Measurements from ENCODE around the gene CBR1. TPM values are rescaled to one million over a fixed set of nuclear protein-coding genes. Genes with fewer than 3 reads are reported as not detected.
"Not testable (repeated sequence)": the region's sequence is repeated elsewhere in the genome, so short reads cannot be mapped to it uniquely, and the experiment has no call there.

The CBR1 gene
- total RNA-seq, 1 donor from 2014 or later = 44.2 TPM

DNA sequence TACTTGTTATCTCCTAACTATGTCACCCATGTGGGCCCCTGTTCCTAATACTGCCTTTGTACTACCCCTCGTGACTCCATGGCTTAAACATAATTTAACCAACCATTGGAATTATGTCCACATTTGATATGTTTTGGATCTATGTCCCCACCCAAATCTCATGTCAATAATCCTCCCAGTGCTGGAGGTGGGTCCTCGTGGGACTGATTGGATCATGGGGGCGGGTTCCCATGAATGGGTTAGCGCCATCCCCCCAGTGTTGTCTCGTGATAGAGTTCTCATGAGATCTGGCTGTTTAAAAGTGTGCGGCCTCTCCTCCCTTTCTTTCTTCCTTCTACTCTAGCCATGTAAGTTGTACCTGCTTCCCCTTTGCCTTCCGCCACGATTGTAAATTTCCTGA lies 9.8 kb downstream of the CBR1 start:
- DNase-seq (ENCODE audit: low spot score) = no peak

DNA sequence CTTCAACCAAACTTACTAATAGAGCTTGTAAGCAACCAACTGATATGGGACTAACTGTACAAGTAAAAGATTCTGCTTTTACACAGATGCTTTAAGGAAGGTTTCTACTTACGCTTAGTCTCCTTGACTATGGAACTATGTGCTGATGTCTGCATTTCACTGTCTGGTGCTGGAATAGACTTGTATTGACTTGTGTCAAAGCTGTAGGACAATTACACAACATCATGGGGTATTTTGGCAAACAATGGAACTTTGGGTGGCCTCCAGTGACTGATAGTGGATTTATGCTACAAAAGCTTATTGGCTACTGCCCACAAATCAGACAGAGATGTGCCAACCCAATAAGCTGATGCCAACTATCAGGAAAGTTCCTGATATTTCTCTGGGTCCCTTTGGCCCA lies 10.6 kb downstream of the CBR1 start:
- DNase-seq (ENCODE audit: low spot score) = no peak

DNA sequence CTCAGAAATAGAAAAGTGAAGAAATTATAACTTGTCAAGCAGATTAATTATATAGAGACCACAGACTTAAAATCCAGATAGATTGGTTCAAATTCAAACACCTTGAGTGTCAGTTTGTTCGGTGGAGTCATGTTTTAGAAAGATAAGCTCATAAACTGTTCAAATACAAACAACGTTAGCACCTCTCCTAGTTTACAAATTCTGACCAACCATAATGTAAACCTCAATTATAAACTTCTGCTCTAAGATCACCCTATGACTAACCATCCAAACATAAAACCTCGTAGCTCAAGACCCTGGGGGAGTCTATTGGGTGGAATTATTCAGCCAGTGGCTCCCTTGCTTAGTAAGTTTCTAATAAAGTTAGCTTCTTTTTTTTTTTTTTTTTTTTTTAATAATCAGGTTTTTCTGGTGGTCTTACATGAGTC lies 12.4 kb downstream of the CBR1 start:
- no peak for DNase-seq (ENCODE audit: low spot score)

DNA sequence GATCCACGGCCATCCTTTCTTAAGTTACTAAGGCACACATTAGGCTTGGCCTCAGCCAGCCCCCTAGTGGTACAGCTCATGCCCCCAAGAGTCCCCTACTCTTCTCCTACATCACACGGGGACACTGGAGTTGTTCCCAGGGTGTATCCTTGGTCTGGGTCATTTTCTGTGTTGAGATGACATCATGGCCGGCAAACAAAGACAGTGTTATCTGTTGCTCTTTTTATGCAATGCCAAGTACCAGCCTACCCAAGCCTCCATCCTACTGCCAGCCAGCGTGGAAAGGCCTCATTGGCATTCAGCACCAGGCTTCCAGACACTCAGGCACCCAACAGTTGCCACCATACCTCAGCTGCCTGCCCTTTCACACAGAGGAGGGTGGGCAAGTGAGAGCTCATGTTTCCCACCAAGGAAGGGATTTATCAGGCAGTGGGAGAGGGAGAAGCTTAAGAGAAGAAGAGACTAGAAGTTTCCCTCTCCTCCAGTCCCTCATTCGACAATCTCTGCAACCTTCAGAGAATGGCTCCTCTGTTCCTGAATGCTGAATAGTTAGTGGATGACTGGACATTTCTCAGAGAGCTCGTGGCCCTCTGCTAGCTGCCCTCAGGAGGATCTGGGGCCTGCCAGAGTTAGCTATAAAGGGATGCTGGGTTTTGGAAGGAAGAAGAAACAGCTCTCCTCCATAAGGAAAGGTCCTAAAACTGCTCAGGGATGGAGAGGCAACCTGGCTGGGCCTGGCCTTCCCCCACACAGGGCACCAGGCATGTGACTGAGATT lies 17.7 kb downstream of the CBR1 start:
- no peak for DNase-seq (ENCODE audit: low spot score)

DNA sequence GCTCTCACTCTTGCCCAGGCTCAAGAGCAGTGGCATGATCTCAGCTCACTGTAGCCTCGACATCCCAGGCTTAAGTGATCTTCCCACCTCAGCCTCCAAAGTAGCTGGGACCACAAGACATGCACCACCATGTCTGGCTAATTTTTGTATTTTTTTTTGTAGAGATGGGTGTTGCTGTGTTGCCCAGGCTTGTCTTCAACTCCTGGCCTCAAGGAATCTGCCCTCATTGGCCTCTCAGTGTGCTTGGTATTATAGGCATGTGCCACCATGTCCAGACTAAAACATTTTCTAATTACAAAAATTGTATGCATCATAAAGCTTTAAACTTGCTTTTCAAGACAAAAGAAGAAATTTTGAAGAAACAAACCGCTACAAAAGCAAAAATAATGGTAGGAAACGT lies 20.1 kb downstream of the CBR1 start:
- DNase-seq (ENCODE audit: low spot score) = no peak

DNA sequence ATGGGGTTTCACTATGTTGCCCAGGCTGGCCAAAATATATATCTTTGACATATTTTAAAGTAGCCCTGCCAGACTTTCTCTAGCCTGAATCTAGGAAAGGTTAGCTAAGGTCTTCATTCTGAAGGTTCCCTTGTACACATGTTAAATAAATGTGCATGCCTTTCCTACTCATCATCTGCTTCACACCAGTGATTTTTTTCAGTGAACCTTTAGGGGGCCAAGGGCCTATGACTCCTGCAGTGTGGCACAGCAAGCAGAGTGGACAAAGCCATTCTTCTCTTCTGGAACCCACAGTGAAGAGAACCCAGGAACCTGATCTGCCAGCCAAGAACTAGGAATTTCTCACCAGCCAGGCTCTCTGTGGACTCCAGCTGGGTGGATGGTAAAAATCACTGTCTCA lies 22.9 kb downstream of the CBR1 start:
- DNase-seq (ENCODE audit: low spot score) = no peak

DNA sequence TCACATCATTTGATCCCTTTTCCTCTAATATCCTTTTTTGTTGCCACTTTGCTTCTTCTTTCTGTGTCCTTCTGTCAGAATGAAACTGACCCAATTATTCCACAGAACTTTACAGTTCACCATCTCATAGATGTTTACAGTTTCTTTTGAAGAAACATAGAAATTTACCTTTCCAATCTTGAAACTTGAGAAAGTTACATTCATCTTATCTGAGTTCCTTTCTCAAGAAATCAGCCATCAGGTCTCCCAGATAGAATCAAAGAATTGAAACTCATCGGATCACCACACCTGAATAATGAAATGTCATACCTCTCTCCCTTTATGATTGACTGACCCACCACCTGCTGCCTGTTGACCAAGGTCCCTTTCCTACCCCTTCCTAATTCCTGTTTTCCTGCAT lies 23.7 kb downstream of the CBR1 start:
- DNase-seq (ENCODE audit: low spot score) = no peak

DNA sequence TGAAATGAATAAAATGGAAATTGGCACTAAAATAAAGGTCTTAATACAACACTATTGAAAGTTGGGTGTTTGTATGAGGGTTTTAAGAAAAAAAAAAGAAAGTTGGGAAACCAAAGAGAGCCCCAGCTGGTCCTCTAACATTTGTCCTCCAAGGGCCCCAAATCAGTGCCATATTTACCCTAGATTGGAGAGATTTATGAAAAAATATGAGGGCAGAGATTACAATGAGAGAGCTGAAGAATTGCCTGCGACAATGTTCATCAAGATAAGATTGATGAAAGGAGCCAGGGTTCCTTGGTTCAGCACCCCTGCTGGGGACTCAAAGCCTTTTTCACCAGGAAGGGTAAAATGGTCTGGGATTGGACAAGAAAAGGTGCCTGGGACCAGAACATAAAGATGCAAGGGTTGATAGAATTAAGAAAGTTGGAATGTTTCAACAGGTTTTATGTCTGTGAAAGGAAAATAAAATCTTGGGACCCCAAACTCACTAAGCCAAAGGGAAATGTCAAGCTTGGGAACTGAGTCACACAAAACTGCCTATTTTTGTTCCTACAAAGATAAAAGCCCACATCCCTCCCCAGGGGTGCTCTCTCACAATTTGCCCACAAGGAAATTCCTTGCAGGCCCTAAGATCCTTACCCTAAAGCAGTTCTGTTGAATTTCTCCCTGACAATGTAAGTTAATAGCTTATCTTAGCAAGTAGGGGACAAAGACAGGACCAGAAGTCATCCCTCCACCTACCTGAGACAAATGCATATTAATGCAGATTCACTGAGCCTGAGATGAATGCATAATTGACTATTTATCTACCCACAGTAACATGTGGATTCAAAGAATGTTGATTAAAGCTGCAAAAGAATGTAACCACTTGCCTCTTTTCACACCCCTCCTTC lies 26.8 kb downstream of the CBR1 start:
- DNase-seq (ENCODE audit: low spot score) = no peak

DNA sequence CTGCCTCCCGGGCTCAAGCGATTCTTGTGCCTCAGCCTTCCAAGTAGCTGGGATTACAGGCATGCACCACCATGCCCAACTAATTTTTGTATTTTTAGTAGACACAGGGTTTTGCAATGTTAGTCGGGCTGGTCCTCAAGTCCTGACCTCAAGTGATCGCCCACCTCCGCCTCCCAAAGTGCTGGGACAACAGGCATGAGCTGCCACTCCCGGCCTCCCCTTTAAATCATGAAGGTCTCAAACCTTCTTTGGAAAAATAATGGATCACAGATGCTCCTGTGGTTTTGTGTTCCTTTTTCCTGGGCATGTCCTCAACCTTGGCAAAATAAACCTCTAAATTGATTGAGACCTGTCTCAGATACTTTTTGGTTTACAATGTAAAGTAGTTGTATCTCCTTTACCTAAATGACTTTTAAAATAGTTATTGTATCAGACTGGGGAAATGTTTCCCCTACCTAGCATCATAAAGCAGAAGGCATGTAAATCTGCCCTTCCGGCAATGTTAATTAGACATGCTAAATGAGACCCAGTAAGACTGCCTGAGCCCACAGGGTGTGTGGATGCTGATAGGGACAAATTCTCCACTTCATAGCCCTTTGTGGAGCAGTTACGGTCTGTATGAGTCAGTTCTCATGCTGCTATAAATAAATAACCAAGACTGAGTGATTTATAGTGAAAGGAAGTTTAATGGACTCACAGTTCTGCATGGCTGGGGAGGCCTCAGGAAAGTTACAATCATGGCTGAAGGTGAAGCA lies 27.8 kb downstream of the CBR1 start:
- DNase-seq (ENCODE audit: low spot score) = no peak

DNA sequence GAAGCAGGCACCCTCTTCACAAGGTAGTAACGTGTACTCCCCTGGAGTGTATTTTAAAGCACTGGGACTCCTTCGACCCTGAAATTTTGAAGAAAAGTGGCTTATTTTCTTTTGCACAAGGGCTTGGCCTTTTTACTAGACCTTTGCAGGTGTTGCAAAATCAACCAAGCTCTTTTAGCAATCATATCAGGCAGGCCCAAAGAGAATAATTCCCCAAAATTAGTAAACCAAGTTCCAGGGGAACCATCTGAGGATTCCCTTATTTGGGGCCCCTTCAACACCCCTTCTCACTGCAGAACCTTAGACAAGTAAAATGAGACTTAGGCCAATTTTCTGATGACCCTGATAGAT lies 28.3 kb downstream of the CBR1 start:
- DNase-seq (ENCODE audit: low spot score) = no peak

DNA sequence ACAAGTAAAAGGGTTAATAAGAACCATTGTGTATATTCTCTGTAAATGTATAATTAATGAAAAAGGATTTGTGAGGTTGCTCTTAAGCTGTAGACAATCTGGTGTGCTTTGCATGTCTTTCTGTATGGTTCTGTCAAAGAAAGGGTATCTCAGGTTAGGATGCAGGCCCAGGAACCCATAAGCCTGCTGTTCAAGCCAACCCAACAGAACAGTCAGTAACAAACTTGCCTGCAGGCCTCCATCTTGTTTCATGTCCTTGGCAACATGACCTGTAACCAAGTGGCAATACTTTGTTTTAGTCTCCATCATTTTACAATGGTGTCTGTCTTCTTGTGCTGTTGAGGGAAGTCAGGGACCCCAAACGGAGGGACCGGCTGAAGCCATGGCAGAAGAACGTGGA lies 29.2 kb downstream of the CBR1 start:
- no peak for DNase-seq (ENCODE audit: low spot score)

DNA sequence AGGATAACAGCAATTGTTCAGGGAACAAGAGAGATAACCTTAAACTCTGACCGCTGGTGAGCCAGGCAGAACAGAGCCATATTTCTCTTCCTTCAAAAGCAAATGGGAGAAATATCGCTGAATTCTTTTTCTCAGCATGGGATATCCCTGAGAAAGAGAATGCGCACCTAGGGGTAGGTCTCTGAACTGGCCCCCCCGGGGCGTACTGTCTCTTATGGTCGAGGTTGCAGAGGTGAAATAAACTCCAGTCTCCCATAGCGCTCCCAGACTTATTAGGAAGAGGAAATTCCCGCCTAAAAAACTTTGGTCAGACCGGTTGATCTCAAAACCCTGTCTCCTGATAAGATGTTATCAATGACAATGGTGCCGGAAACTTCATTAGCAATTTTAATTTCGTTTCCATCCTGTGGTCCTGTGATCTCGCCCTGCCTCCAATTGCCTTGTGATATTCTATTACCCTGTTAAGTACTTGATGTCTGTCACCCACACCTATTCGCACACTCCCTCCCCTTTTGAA lies 29.9 kb downstream of the CBR1 start:
- not testable (repeated sequence) for DNase-seq (ENCODE audit: low spot score)

DNA sequence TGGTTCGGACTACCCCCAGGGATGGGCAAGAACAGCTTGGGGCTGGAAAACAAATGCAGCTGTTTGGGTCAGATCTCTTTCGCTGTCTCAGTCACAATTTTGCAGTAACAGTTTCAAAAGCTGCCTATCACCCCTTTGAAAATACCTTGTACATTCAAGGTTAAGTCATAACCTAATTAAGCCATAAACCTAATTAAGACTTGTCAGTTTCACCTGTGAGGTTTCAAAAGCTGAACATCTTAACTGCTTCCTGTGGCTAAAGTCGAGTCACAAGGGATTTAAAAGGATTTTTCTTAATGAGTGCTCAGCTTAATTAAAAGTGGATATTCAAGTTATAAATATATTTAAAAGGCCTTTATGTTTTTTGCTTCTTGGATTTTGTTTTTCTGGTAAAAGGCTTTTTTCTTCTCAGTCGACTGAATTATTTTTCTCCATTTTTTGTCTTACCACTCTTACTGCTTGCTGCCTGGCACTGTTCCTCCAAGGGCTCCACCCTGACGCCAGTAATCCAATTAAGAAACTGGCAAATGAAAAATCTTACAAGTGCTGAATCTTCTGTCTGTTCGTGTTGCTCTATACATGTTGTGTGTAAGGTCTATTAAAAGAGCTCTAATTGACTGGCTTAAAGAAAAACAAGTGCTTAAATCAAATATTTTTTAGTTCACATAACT lies 31.3 kb downstream of the CBR1 start:
- no peak for DNase-seq (ENCODE audit: low spot score)

DNA sequence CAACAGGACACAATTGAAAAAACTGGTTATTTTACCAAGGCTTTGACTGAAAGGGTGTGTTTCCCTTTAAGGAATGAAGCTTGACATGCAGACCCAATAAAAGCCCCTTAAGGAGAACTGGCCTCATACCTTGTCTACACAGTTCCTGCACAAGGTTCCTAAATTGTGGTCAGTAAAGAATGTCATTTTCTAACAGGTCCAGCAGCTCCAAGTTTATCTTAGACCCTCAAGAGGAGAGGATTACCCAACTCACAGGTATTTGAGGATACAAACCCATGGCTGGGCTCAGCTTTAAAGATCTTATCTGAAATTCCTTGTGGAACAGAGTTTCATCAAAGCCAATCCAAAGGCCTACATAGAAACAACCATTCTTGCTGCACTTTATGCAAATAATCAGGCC lies 33.6 kb downstream of the CBR1 start:
- DNase-seq (ENCODE audit: low spot score) = no peak

DNA sequence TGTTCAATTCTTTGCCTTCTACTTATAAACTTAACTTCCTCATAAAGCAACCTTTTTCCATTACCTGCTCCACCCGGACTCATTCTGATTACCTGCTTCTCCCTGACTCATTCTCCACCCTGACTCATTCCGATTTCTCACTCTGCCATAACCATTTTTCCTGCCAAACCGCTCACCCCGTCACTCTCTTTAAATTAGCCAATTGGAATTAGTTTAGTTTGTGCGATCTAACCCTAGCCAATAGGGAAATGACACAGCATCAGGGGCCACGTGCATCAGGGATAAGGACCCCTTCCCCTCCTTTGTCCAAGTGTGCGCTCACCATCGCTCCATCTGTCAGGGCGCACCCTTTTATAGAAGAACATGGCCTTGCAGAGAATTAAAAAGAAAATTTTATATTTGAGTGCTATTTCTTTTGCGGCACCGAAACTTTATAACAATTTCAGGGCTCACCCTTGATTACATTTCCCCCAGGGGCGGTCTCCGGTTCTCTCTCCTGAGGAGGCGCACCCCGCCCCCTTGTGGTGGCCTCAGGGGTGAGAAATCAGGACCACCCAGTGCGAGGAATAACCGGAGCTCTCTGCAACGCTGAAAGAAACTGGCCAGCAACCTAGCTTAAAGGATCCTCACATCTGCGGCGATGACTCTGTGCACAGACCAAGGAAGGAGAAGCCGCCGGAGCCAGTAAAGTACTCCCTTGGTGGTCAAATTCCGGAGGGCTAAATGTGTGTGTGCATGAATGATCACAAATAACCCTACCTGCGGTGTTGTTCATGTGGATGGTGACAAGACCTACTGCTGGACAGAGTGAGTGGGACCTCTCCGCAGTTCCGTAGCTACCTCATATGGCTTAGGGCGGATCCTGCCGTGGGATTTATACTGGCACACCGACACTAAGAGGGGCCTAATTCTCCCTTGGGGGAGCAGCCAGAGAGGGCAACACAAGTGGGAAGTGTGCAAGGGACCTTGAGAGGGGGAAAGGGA lies 34.8 kb downstream of the CBR1 start:
- DNase-seq (ENCODE audit: low spot score) = peak; percentile 52

DNA sequence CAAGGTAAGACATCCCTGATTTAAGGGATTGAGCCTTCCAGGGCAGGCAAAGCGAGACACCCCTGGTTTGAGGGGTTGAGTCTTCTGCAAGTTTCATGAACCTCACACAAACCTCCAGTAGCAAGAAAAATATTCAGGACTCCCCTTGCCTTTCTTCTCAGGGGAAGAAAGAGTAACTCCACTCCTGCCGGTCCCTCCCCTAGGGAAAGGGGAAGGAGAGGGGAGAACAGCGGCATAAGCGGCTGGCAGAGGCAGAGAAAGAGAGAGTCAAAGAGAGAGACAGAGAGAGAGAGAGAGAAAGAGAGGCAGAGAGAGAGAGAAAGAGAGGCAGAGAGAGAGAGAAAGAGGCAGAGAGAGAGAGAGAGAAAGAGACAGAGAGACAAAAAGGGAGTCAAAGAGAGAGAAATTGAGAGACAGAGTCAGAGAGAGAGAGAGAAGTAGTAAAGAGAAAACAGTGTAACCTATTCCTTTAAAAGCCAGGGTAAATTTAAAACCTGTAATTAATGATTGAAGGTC lies 35.6 kb downstream of the CBR1 start:
- no peak for DNase-seq (ENCODE audit: low spot score)

DNA sequence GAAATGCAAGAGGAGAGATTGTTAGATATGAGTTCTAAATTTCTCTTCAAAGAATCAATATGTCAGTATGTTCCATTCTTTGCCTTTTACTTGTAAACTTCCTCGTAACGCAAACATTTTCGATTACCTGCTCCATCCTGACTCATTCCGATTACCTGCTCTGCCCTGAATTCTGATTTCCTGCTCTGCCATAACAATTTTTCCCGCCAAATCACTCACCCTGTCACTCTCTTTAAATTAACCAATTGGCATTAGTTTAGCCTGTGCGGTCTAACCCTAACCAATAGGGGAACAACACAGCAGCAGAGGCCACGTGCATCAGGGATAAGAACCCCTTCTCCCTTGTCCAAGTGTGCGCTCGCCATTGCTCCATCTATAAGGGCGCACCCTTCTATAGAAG lies 40.0 kb downstream of the CBR1 start:
- DNase-seq (ENCODE audit: low spot score) = no peak

DNA sequence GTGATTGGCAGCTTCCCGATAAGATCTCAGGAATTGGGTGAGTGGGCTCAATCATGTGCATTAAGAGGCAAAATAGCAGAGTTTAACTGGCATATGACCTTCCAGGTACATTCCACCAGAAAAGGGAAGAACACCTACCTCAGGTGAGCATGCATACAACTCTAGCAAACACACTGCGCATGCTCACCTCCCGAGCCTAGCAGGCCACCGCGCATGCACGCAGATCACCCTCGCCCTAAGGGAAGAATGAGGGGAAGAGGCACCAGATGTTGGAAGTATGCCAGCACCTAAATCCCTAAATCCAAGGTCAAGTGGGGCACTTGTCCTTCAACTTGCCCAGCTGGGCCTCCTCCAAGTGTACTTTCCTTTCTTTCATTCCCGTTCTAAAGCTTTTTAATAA lies 41.4 kb downstream of the CBR1 start:
- DNase-seq (ENCODE audit: low spot score) = no peak

DNA sequence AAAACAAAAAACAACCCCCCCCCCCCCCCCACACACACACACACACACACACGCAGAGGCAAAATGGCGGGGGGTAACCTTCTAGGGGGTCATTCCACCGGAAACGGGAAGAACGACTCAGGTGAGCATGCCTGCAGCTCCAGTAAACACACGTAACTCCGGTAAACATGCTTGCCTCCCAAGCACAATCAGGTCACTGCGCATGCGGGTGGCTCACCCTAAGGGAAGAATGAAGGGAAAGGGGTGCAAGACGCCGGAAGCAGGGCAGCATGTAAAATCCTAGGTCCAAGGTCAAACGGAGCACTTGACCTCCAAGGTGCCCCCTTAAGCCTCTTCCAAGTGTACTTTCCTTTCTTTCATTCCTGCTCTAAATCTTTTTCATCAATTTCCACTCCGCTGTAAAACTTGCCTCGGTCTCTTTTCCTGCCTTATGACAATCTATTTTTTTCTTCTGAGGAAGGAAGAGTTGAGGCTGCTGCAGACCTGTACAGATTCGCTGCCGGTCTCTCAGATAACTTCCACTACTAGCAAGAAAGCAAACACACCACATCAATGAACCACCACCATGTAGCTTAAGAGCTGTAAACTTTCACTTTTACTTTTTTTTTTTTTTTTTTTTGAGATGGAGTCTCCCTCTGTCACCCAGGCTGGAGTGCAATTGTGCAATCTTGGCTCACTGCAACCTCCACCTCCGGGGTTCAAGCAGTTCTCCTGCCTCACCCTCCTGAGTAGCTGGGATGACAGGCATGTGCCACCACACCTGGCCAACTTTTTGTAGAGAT lies 44.0 kb downstream of the CBR1 start:
- DNase-seq (ENCODE audit: low spot score) = peak; percentile 84
